ENCODE measurements around the gene TRMT1L. TPM values are rescaled to one million over a fixed set of nuclear protein-coding genes. Genes with fewer than 3 reads are reported as not detected.

The TRMT1L gene
- total RNA-seq, 3 donors from 2014 or later, result 13.1 to 19.5 (median 18.7) TPM

GRCh38 chr1:185156288-185156853 lies 382 bp downstream of the TRMT1L start:
- intact Hi-C loops (cut with DNase I; ENCODE audit: low total_unique reads), result no loop called here
- Histone ChIP-seq H3K4me1 (peaks cover 0 to 30% of the 10 kb centered on the region in 2 donors), H3K36me3 (no peaks in the 10 kb centered on the region), H3K9me3 (no peaks in the 10 kb centered on the region), H3K27me3 (no peaks in the 10 kb centered on the region), H3K27ac (peak overlapping the region; percentile 98 to 100), H3K4me3 (peak overlapping the region; percentile 87 to 91 (median 87))
- DNase-seq (ENCODE audit: low spot score in 2 of 2), result peak in 1 of 2 donors; percentile 54
- TF ChIP-seq POLR2A (IDR thresholded peaks at IDR 0.05), result no peak
- TF ChIP-seq CTCF (IDR thresholded peaks at IDR 0.05), result peak in 1 of 3 donors; percentile 21
- TF ChIP-seq POLR2AphosphoS5 (IDR thresholded peaks at IDR 0.05), result no peak

- Histone ChIP-seq H3K36me3 (no peaks in the 10 kb centered on the region), H3K4me1 (peaks cover 0 to 30% of the 10 kb centered on the region in 2 donors), H3K27ac (peak overlapping the region; percentile 98 to 100), H3K9me3 (no peaks in the 10 kb centered on the region), H3K4me3 (peak overlapping the region; percentile 87 to 91 (median 87)), H3K27me3 (no peaks in the 10 kb centered on the region)
- intact Hi-C loops (cut with DNase I; ENCODE audit: low total_unique reads), result no loop called here
- TF ChIP-seq POLR2AphosphoS5 (IDR thresholded peaks at IDR 0.05) (no peak), POLR2A (IDR thresholded peaks at IDR 0.05) (no peak), CTCF (IDR thresholded peaks at IDR 0.05) (no peak)
- DNase-seq (ENCODE audit: low spot score in 2 of 2), result no peak
These were observed 1.0 kb downstream of the TRMT1L start for GRCh38 chr1:185155600-185156287.

- intact Hi-C loops (cut with DNase I; ENCODE audit: low total_unique reads), result no loop called here
- Histone ChIP-seq H3K4me3 (peak overlapping the region in 1 of 3 donors; percentile 87), H3K27me3 (no peaks in the 10 kb centered on the region), H3K36me3 (no peaks in the 10 kb centered on the region), H3K9me3 (no peaks in the 10 kb centered on the region), H3K27ac (peak overlapping the region in 1 of 2 donors; percentile 43), H3K4me1 (peaks cover 0 to 30% of the 10 kb centered on the region in 2 donors)
- no peak for DNase-seq (ENCODE audit: low spot score in 2 of 2)
- TF ChIP-seq POLR2AphosphoS5 (IDR thresholded peaks at IDR 0.05) (no peak), CTCF (IDR thresholded peaks at IDR 0.05) (no peak), POLR2A (IDR thresholded peaks at IDR 0.05) (no peak)
These were observed 1.7 kb downstream of the TRMT1L start for GRCh38 chr1:185154912-185155513.

- Histone ChIP-seq H3K9me3 (no peaks in the 10 kb centered on the region), H3K27me3 (no peaks in the 10 kb centered on the region), H3K27ac (no peak overlapping the region), H3K4me1 (peaks cover 0 to 22% of the 10 kb centered on the region in 2 donors), H3K4me3 (no peak overlapping the region), H3K36me3 (no peaks in the 10 kb centered on the region)
- DNase-seq (ENCODE audit: low spot score in 2 of 2), result no peak
- TF ChIP-seq CTCF (IDR thresholded peaks at IDR 0.05), result no peak
- no peak for TF ChIP-seq POLR2AphosphoS5 (IDR thresholded peaks at IDR 0.05)
- TF ChIP-seq POLR2A (IDR thresholded peaks at IDR 0.05), result no peak
- intact Hi-C loops (cut with DNase I; ENCODE audit: low total_unique reads), result no loop called here
These were observed 4.5 kb downstream of the TRMT1L start for GRCh38 chr1:185152187-185152767.

Measured in breast epithelium (tissue), 4 donors.